HG02870 (cell line): ENCODE measurements around the gene SOST.
A peak's percentile ranks its signal among the peaks of the same experiment; 100 is the strongest.

Experiments used
- ATAC-seq: cut with Tn5 transposase; IDR thresholded peaks from one replicate; pipeline ENCODE4 v1.9.1; 2021; ENCODE audit warnings: mild to moderate bottlenecking, moderate library complexity; ENCODE audit not compliant: unreplicated experiment

The SOST gene

DNA sequence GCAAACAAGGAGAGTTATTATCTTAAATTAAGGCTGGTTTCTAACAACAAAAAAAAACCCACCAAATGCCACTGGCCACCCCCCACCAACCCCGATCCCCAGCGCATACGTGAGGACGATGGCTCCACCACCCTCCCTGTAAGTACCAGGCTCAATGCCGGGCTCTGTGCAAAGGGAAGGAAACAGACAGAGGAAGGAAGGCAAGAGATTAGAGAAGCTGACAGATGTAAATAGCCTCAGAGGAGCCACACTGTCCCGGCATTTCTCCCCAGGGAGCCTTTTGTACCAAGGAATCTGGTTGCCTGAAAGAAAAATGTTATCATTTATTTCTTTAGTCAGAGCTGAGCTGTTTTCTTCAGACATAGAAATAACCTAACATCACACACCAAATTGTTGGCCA lies 13.1 kb downstream of the SOST start:
- no peak for ATAC-seq

DNA sequence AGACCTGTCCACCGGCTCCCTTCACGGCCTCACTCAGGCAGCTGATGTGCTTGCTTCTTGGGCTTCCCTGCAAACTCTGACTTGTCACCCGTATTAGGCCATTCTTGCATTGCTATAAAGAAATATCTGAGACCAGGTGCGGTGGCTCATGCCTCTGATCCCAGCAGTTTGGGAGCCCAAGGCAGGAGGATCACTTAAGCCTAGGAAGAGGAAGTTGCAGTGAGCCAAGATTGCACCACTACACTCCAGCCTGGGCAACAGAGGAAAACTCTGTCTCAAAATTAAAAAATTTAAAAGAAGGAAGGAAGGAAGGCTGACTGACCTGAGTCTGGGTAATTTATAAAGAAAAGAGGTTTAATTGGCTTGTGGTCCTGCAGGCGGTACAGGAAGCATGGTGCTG lies 17.0 kb downstream of the SOST start:
- ATAC-seq = no peak

DNA sequence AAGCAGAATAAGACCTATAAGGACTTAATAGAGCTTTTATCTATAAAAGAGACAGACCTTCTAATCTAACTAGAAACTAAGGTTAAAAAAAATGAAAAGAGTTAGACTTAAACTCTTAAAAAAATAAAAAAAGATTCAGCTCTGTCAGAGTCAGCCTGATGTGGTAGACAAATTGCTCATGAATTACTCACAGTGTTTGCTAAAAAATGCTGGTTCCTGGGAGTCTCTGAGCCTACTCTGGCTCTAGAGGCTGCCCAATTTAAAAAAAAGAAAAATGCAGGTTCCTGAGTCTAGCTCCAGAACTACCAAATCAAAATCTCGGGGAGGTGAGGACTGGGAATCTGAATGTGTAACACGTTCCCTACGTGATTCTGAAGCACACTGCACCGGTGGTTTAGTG lies 18.1 kb downstream of the SOST start:
- no peak for ATAC-seq

DNA sequence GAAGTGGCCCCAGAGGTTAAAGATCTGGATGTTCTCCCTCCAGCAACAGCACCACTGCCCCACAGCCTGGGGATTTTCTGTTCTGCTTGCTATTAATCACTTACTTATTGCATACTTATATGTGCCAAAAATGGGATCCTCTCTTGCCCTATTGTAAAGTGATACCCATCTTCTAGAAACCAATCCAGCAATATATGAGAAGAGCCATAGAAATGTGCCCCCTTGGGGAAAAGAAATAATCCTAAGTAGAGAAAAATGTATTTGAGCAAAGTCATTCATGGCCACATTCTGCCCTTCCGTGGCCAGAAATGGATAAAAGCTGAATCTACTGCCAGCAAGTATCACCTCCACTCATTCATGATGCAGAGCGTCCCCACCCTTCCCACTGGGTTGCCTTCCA lies 20.9 kb downstream of the SOST start:
- no peak for ATAC-seq

DNA sequence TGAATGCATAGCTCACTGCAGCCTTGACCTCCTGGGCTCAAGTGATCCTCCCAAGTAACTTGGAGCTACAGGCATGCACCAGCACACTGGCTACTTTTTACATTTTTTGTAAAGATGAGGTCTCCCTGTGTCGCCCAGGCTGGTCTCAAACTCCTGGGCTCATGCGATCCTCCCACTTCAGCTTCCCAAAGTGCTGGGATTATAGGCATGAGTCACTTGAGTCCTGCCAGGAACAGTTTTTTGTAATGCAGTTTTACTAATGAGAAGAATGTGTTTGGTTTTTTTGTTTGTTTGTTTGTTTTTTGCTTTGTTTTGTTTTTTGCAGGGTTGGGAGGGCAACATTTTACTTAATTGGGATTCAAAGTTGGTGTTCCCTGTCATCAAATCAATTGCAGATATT lies 22.2 kb downstream of the SOST start:
- ATAC-seq = no peak

DNA sequence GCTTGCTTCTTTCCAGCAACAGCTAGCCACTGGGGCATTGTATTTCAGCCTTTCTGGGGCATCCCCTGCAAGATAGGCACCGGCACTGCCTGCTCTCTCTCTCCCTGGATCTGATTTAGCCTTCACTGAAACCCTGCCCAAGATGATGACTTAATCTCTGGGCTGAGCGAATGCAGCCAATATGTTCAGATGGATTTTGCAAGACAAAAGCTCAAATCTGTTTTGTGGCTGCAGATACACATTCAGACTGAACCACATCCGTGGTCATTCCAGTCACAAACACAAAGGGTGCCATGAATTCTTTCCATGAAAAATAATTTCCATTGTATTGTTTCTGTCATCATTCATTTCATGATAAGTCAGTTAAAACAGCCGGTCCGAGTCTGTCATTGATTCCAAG lies 24.2 kb downstream of the SOST start:
- no peak for ATAC-seq

DNA sequence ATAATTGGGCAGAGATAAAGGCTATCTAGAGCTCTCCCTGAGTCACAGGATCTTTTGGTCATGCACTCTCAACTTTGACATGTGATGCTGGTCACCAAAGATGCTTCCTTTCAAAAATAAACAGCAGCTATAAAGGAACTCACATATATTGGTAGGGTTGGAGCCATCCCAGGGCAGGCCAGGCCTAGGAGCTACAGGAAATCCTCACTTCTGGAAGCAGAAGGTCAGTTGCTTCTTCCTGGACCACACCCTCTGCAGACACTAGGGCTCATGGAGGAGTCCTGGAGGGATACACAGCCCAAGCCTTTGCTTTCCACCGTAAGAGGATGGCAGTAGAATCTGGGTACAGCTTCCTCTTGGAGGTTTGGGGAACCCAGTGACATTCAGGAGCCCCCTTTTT lies 24.6 kb downstream of the SOST start:
- ATAC-seq = no peak

DNA sequence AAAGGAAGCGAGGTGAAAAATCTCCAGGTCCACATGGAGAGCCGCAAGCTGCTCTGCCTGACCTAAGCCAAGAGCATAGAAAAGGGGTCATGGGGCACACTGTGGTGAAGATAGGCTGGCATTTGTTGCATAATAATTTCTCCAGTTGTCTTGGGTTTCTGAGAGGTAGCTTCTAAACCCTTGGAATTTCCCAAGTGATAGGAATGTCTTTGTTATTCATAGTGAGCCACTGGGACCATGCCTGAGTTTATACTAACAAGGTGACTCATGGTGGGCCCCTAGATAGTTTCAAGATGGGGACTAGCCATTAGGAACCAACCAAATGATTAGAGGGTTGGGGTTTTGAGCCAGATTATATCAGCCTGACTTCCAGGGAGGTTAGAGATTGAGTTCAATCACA lies 25.6 kb downstream of the SOST start:
- ATAC-seq = no peak

DNA sequence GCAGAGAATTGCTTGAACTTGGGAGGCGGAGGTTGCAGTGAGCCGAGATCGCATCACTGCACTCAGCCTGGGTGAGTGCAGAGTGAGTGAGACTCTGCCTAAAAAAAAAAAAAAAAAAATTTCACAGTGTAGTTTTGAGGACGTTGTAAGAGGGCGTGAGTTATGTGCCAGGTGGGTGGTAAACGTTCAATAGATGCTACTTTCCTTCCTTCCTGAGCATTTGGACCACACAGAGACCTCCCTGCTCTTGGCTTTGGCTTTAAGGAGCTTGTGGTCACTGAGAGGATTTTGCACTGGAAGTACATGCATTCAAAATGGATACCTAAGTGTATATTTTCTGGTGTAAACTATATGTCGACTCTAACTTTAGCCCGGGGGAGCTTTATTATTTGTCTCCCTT lies 30.5 kb downstream of the SOST start:
- ATAC-seq = no peak

DNA sequence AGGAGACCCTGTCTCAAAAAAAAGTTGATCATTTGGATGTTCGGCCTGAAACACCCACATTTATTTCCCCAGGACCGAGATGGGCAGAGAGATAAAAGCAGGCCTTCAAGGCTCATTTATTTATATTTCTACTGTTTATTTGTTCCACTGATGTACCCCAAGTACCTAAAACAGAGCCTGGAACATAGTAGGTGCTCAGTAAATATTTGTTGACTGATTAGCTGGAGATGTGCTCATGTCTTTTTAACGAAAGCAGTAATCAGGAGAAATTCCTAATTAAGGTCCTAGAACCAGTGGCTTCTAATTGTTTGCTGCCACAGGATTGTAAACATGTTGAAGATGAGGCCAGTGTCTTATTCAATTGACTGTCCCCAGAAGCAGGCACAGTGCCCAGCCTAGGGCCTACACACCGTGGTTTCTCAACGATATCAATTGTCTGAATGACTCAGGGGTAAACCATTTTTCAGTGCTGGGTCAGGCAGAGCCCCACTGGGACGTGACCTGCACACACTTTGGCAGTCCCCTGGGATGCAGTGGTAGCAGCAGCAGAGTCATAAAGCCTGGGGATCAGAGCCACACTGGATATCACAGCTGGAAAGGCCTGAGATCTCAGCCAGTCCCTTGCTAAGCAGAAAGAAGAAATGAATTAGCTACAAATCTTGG lies 34.8 kb downstream of the SOST start:
- ATAC-seq = no peak

DNA sequence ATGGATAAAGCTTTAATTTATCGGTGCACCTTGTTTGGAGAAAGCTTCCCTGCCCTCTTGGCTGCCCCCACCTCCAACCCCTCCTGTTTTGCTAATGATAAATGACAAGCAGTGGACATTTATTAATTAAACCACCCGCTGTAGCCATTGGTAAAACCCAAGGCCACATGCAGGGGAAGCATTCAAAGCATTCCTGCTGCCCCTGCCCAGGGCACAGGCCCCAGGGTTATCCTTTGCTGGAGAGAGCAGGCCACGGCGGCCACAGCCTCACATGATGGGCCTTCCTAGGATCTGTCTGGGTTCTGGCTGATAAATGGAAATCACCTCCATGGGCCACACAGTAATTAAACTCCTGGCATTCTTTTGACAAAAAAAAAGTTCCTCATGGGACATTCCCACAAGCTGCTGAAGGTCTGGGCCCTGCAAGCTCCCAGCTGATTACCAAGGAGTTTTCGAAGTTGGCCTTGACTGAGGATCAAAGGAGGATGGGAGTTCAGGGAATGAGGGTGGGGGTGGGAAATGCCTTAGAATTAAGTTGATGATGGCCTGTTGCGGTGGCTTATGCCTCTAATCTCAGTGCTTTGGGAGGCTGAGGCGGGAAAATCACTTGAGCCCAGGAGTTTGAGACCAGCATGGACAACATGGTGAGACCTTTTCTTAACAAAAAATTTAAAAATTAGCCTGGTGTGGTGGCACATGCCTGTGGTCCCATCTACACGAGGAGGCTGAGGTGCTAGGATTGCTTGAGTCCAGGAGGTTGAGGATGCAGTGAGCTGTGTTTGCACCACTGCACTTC lies 35.5 kb downstream of the SOST start:
- ATAC-seq = no peak

DNA sequence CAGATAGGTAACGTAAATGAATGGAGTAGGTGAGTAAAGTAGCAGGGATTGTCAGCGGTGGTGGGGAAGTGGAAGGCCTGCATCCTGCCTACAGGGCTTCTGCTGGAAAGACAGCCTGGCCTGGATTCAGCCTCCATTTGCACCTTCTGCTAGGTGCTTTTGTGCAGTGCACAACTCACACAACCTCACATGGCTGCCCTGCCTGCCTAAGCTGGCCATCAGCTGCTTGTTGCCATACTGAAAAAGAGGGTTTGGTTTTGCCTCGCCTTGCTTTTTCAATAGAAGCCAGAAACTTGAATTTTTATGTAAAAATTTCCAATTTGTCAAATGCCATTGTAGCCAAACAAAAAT lies 36.3 kb downstream of the SOST start:
- ATAC-seq = no peak

DNA sequence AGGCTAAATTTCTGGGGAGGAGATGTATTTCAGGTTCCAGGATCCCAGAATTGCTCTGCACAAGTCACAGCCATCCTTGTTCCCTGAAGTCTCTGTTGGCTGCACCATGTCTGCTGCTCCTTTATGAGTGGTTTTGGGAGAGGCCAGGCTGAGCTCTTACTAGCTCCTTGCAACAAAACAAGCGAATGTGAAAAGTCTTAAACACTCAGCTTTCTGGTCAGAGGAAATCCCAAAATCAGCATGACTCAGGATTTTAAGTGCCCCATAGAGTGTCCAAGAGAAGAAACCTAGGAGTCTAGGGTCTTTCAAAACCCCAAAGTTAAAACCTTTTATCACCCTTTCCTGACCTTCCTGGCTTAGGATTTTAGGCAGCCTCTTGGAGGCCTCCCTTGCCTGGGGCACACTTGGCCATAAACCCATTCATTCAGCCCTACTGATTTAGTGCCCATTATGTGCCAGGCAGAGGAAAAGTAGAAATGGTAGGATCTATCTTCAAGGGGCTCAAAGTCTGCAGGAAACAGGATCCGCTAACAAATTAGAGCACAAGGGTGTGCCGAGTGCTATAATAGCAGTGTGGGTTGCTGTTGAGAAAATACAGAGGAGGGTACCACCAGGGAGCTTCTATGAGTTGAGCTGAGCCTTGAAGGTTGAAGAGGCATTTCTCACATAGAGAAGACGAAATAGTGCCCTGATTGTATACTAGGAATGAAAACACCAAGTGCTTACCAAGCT lies 36.9 kb downstream of the SOST start:
- no peak for ATAC-seq

DNA sequence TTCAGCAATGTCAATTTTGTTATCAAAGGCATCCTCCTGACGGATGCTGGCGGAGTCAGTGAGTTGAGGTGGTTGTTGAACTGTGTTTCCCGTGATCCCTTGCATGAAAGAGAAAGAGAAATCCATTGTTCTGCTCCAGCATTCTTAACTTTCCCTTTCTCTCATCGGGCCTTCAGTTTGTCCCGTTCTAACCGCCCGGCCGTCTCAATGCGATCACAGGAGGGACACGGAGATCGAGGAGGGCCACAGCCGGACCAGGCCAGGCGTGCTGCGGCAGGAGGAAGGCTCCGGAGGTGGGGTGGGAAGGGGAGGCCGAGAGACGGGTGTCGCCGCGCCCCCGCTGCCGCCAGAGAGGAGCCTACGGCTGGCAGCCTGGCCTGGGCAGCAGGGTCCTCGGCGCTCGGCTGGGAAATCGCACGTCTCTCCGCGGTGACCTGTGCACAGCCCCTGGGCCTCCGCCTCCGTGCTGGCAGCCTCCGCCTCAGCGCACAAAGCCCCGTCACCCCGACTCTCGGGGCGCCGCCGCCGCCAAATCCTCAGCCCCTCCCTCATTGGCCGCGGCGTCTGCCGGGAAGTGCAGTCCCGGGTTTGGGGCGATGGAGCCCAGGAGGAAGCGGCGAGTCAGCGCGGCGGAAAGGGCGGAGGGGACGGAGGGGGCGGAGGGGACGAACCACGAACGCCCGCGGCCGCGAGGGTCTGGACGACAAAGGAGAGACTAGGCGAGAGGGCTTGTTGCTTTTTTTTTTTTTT lies 38.1 kb downstream of the SOST start:
- peak; percentile 62 for ATAC-seq

DNA sequence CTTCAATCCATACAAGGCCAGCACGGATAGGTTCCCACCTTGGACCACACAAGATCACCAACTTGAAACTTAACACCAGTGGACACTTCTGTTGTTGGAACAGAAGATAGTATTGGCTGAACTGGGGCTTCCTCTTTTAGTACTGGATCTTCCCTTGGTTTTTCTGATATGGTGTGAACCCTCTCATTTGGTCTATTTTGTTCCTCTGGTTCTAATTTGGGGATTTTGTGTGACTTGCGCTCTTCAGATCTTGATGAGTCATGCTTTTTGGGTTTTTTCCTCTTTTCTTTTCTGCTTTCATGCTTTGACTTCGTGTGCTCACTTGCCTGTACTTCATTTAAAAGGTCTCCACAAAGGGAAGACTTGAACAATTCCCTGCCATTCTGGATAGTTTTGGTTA lies 39.0 kb downstream of the SOST start:
- ATAC-seq = no peak

DNA sequence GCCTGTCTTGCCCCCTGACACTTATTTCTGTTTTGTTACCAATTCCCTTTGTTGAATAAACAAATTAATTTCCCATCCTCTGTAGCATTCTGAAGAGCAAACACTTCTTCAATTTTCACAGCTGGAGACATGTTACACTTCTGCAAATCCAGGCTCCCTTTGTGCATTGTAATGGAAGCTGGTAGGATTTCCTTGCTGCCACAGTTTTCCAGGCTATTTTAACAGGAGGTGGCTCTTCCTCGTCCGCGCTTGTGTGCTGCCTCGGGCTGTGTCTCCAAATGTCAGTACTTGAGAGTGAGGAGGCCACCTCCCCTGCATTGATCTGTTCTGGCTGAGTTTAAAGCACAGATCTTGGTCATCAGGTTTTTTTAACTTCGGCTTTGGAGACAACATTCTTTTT lies 40.0 kb downstream of the SOST start:
- ATAC-seq = no peak

DNA sequence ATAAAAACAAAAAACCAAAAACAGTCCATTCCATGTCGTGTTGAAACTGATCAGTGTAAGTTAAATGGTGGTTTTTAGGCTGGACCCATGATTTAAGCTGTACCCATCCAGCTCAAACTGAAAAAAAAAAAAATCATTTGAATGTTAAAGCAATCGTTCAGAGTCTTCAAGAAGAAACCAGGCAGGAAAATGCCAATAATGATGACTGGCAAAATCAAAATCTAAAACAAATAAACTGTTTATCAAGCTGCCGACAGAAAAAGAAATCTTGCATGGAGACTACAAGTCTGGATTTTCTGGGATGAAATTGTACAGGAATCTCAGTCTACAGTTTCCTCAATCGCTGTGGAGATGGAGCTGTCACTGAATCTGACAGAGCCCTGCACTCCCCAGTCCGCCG lies 40.7 kb downstream of the SOST start:
- ATAC-seq = no peak

DNA sequence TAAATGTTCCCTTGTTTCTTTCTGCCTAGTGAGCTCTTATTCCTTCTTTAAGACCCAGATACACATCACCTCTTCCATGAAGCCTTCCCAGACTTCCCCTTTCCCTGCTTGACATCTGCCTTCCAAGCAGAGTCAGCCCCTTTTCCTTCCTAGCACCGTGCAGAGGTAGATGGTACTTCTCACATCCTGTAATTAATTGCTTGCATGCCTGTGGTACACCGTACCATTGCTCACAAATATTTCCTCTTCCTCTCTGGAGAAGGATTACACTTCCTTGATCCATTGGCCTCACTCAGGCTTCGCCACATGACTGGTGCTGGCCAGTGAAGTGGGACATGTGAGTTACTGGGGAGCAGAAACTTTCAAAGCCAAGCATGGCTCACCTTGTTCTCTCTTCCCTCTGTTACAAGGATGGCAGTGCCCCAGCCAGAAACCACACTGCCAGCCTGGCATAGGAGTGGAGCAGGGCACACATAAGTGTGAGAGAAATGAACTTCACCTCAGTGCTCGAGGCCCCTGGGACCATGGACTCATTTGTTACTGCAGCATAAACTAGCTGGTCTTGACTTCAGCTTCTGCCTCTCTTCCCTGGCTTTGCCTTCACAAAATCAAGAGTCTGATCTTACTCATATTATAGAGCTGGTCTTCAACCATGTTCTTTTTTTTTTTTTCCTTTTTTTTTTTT lies 44.0 kb downstream of the SOST start:
- no peak for ATAC-seq

DNA sequence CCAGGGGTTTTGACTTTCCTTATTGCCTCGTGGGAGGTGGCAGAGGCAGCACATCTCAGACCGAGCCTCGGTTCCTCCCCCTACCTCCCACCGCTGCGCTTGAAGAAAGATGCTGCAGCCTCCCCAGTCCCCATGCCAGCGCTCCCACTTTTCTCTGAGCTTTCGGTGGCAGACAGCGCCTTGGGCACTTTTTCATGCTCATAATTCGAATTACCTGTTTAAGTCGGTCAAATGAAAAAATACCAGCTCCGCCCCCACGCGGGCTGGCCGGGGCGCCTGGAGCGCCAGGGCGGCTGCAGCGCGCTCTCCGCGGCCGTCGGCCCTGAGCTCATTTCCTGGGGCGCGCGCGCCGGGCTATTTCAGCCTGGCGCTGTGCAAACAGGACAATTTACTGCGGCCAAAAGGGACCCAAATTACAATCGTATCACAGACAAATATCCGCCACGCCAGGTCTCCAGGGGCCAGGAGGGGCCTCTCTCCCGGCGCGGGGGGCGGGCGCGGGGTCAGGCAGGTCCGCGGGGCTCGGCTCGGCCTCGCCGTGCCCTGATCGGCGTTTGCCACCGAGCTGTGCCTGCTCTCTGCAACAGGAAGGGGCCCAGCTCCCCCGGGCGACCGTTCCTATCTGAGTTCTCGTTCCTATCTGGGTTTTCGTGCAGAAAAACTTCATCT lies 45.0 kb downstream of the SOST start:
- ATAC-seq = no peak

DNA sequence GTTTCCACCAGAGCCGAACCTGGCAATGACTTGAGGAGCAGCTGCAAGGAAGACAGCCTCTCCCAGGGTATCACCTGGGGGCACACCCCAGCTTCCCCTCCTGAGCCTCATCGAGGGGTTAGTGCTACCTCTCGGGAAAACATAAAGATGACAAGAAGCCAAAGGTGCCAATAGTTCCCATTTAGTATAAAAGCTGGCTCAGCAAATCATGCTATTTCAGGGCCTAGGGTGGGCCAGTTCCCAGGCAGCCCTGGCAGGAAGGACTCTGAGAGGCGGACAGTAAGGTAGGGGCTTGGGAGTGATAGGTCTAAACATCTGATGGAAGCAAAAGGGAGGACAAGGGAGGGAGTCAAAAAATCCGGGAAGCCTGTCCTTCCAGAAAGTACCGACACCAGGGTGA lies 46.2 kb downstream of the SOST start:
- no peak for ATAC-seq
